ENCODE data around the gene CD55.

CD55 gene

DNA sequence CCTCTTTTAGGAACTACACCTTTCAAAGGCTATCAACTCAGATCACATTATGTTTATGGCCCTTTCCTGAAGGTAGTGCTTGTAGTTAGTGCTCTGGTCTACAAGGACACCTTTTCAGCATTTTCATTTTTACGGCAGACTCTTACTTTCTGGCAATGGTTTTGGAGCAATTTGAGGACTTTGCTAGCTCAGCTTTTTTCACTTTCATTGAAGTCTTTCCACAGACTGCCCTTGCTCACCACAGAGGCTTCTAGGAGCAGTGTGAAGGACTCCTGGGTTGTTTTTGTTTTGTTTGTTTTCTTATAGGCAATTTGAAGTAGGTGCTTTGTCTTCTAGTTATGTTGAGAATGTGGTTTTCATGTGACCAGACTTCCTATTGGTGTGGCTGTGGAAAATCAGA is 43.1 kb downstream of the CD55 start:
- DNase-seq: no peak

- no peak for DNase-seq
Observed at GRCh38 chr1:207365063-207365462, 43.6 kb downstream of the CD55 start.

GRCh38 chr1:207366022-207366421 is 44.5 kb downstream of the CD55 start:
- DNase-seq: no peak

DNA sequence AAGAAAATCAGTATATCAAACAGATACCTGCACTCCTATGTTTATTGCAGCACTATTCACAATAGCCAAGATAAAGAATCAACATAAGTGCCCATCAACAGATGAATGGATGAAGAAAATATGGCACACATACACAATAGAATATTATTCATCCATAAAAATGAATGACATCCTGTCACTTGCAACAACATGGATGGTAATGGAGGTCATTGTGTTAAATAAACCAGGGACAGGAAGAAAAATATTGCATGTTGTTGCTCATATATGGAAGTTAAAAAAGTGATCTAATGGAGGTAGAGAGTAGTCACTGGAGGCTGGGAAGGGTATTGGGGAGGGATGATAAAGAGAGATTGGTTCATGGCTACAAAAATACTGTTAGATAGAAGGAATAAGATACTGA is 67.2 kb downstream of the CD55 start:
- DNase-seq: no peak

GRCh38 chr1:207389728-207390464 is 68.4 kb downstream of the CD55 start:
- no peak for DNase-seq

DNA sequence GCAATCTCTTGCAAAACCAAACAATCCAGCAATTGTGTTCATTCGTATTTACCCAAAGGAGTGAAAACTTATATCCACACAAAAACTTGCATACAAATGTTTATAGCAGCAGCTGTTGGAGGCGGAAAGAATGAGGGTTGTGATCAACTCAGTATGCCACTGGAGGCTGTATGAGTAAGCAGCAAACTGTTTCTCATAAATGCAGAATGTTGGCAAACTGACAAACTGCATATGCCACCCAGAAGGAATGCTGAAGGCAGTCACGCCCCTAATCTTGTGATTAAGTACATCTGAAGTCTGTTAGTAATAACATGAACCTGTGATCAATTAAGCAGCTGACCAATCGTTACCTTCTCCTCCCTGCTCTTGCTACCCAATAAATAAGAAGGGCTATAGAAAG is 72.1 kb downstream of the CD55 start:
- DNase-seq: no peak

- no peak for DNase-seq
Observed at GRCh38 chr1:207396168-207396746, 74.8 kb downstream of the CD55 start.

DNA sequence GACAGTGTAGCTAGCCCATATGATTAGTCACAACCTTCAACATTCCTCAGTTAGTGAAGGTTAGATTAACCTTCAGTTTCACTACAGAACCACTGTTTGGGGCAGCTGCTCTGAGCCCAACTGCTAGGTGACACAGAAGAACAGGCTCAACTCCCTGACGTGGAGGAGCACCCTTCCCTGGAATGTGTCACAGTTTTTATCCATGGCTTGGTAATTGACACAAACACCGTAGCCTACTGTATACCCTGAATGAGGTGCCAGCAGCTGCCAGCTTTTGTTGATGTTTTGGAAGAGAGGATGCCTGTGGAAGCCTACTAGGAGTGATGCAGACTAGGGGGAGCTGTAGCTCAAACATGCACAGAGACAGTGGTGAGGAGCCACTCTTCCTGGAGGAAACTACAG is 76.0 kb downstream of the CD55 start:
- DNase-seq: no peak

- no peak for DNase-seq
Observed at GRCh38 chr1:207398986-207399385, 77.5 kb downstream of the CD55 start.

GRCh38 chr1:207401578-207401977 is 80.1 kb downstream of the CD55 start:
- no peak for DNase-seq

DNA sequence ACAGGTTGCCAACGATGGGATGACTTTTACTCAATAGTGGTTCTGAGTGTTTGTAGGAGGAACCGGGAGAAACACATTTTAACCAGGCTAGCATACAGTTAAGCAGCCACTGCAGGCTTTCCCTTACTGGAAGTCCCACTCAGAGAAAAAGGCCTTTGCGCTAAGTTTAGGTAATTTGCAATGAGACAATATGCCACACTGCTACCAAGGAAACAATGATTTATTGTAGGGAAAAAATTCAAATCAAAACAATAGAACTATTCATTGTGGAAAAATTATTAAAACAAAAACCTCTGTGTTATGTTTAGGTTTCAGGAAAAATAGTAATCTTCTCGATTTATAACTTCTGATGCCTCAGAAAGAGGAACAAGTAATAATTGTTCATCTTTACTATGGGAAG is 81.3 kb downstream of the CD55 start:
- DNase-seq: no peak

DNA sequence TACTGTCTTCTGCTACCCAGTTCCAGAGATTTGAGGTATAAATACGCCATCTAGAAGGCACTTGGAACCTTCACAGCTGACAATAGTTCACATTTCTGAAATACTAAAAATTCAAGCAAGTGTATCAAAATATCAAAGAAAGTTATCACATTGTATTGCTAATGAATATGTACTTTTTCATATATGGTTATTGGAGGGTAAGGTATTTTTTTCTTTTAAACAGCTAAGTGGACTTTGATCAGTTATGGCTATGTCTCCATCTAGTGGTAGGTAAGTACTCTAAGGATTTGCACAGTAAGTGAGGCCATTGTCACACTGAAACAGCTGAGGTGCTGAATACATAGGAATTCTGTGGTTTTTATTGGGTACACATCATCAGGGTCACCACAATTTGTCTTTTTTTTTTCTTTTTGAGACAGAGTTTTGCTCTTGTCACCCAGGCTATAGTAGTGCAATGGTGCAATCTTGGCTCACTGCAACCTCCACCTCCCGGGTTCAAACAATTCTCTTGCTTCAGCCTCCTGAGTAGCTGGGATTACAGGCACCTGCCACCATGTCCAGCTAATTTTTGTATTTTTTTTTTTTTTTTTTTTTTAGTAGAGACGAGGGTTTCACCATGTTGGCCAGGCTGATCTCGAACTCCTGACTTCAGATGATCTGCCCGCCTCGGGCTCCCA is 83.5 kb downstream of the CD55 start:
- peak; percentile 46 for DNase-seq

DNA sequence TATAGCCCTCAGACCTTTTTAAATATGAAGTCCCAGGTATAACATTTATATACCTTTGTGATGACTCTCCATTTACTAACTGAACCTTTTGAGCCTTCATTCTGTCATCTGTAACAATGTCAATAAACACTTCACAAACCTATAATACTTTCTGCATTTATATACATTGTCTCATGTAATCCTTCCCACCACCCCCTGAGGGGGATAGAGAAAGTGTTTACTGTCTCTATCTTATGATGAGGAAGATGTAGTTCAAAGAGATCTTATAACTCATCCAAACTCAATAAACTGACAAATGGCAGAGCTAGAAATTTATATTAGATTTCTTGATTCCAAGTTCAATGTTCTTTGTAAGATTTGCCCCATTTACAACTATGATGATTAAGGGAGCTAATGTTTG is 84.3 kb downstream of the CD55 start:
- no peak for DNase-seq

DNA sequence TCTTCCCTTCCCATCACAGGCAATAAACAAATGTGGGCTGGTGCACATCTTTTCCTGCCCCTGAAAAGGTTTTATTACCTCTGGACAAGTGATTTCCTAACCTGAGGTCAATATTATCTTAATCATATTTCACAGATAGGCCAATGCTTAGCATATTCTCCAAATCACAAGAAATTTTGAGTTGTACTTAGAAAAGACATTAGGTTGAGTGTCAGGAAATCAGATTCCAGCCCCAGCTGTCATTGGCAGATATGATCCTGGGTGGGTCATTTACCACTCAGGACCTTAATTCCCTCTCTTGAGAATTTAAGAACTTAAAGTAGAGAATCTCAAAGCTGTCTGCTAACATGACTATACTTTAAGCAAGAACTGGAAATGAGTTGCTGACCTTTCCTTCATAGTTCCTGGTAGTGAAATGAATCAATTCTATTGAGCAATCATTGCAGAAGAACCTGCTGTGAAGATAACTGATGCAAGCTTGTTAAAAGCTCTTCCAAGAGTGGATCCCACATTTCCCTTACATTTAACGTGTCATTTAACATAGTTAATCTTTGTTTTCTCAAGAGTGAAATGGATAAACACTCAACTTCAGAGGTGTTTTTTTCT is 86.3 kb downstream of the CD55 start:
- DNase-seq: no peak

Data from NCI-H146 (cell line).